Embryonic facial prominence (tissue), 1 donor: ENCODE measurements around the gene DPF3.
"Not testable (repeated sequence)": the region's sequence is repeated elsewhere in the genome, so short reads cannot be mapped to it uniquely, and the experiment has no call there.

Experiments
- DNase-seq: peaks from one replicate; pipeline ENCODE4 v3.0.0-alpha.2; 2016; ENCODE audit errors: extremely low spot score

DPF3 gene

GRCh38 chr14:72880820-72881219 lies 13.1 kb downstream of the DPF3 start:
- no peak for DNase-seq

GRCh38 chr14:72880164-72880563 lies 13.7 kb downstream of the DPF3 start:
- DNase-seq, result no peak

DNA sequence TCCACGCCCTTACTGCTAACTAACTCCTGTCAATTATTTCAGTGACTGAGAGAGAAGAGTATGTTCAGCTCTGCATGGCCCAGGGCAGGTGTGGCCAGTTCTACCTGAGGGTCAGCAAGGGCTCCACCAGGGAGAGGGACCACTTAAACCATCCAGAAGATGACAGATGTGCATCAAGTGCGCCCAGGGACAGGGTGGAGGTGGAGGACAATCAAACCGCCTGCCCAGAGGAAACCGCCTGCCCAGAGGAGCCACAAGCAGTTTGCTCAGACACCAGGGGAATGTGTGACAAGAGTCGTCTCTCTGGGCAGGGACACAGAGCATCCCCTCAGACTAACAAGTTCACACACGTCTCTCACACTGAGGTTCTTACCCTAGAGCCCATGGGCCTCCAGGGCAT lies 14.5 kb downstream of the DPF3 start:
- DNase-seq, result no peak

DNA sequence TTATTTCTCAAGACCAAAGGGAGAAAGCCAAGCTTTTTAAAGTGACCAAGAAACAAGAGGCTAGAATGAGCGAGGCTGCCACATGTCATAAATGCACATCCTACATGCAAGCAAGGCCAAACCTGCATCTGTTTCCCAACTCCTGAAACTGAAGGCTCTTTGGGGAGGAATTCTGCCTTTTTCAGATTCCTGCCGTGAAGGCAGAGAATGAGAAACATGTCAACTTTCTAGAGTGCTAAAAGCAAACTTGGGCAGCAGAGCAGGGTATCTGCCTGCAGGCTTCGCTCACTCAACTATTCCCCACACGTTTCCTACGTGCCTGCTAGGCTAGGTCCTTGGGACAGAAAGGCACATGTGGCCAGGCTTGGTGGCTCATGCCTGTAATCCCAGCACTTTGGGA lies 15.2 kb downstream of the DPF3 start:
- DNase-seq, result no peak

- DNase-seq, result no peak
Measured at GRCh38 chr14:72876710-72877063, 17.2 kb downstream of the DPF3 start.

DNA sequence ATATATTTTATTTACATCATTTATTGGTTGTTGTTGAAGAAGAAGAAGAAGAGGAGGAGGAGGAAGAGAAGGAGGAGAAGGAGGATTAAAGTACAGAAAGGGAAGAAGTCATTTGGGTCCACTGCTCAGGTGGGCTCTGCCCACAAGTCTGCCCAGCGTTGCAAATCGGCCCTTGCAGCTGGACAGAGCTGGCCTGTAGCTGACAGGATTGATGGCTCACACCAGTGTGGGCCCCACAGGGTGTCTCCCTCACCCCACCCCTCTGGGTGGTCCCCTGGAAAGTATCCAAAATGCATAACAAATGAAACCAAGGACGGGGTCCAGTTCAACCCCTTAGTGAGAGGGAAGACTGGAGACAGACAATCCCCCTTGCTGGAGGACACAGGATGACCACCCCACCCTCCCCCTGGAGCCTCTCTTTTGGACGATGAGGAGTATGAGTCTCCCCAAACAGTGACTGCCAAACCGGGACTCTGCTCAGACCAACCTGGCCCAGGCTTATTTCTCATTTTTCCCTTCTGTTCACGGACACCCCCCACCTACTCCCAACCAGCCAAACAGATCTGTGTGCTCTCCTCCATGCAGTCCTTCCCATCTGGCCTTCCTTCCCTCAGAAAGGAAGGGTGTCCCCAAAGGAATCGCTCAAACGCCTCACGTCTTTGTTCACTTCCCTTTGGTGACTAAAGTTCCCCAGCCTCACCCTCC lies 17.7 kb downstream of the DPF3 start:
- no peak for DNase-seq

DNA sequence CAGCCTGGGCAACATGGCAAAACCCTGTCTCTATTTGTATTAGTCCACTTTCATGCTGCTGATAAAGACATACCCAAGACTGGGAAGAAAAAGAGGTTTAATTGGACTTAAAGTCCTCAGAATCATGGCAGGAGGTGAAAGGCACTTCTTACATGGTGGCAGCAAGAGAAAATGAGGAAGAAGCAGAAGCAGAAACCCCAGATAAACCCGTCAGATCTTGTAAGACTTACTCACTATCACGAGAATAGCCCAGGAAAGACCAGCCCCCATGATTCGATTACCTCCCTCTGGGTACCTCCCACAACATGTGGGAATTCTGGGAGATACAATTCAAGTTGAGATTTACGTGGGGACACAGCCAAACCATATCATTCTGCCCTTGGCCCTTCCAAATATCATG lies 23.0 kb downstream of the DPF3 start:
- DNase-seq, result not testable (repeated sequence)

GRCh38 chr14:72869407-72870329 lies 24.2 kb downstream of the DPF3 start:
- no peak for DNase-seq

GRCh38 chr14:72868500-72868899 lies 25.4 kb downstream of the DPF3 start:
- no peak for DNase-seq

DNA sequence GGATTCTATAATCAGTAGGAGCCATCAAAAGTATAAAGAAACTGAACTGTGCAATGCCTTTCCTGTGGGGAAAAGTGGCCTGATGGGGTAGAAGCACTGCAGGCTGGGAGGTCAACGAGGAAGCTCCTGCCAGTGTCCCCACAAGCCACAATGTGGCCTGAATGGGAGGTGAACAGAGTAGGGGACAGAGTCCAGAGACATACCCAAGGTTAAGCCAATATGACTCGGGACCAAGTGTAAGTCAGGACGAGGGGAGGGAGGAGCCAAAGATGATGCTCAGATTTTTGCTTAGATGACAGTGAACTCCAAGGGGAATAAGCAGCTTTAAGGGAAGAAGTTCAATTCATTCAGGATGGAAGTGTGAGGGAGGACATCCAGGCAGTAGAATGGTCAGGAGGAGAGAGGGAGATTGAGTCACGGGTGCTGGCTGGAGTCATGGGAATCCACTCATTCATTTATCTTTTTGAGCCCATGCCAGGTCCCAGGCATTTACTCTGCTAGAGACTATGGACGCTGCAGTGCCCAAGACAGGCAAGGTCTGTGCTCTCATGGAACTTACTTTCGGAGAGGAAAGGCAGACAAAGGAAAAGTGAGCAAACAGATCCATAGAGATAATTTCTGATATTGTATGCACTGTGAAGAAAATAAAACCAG lies 29.1 kb downstream of the DPF3 start:
- DNase-seq, result no peak

GRCh38 chr14:72863216-72864006 lies 30.5 kb downstream of the DPF3 start:
- no peak for DNase-seq

DNA sequence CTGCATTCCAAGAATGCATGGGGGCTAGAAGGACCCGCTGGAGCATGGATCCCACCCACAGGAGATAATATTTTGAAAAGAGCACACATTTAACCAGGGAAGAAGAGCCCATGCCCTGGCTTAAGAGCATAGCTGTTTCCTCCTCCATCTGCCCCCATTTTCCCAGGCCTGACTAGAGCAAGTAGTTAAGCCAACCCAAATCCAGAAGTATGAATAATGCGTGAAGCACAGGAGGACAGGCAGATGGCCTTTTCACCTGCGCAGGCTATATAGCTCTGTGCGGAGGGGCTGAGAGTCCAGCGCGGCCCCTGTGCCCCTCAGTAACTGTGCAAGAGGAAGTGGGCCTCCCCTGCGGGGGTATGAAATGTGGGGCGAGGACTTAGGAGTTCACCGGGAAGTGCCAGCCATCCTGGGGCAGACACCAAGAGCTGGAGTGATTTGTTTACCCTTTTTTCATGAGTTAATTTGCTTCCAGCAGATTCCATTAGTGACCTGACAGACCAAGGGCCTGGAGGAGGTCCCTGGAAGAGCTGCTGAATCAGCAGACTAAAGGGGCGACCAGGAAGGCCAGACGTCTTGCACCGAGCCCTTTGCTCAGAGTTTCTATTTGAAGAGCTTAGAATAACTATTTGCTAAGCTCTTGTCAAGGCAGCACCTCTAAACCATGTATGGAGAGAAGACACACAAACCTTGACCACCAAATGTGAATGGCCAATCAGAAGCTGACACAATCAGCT lies 37.2 kb downstream of the DPF3 start:
- DNase-seq, result no peak

DNA sequence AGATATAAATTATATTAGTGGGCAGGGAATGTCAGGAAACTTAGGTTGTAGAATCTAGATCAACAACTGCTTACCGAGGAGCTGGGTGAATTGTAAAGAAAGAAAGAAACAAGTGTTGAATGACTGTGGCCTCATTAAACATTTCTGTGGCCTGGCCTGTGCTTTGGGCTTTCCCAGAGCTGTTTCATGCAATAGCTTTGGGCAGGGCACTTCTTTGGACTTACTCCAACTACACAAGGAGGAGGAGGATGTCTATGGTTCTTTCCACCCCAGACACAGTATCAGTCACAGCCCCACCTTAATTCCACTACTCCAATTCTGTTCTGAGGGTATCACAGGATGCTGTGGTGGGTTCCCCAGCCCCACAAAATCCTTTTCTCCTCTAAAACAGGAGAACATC lies 38.0 kb downstream of the DPF3 start:
- DNase-seq, result no peak

- no peak for DNase-seq
Measured at GRCh38 chr14:72852194-72852593, 41.7 kb downstream of the DPF3 start.

DNA sequence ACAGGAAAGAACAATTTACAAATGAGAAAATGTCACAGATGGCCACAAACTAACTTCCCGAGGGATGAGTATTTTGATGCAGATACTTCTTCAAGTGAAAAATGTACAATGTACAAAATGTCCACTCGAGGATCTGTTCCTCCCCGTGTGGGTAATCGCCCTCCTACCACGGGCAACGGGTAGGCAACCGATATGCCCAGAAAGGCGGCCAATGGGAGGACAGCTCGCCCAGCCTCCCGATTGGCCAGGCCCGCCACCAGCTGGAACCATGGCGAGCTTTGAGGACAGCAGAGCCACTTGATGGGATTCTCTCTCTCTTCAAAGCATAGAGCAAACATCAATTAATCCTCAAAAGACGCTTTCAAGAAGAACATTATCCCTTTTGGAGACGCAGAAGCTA lies 42.3 kb downstream of the DPF3 start:
- no peak for DNase-seq

- DNase-seq, result no peak
Measured at GRCh38 chr14:72850360-72850759, 43.5 kb downstream of the DPF3 start.

GRCh38 chr14:72849222-72849621 lies 44.7 kb downstream of the DPF3 start:
- DNase-seq, result no peak

GRCh38 chr14:72847721-72848120 lies 46.2 kb downstream of the DPF3 start:
- no peak for DNase-seq

- no peak for DNase-seq
Measured at GRCh38 chr14:72845683-72846082, 48.2 kb downstream of the DPF3 start.

GRCh38 chr14:72845196-72845595 lies 48.7 kb downstream of the DPF3 start:
- DNase-seq, result no peak

GRCh38 chr14:72844524-72844923 lies 49.4 kb downstream of the DPF3 start:
- DNase-seq, result no peak
